IMR-90 (cell line): ENCODE measurements around the gene MRC2. TPM values are rescaled to one million over a fixed set of nuclear protein-coding genes. Genes with fewer than 3 reads are reported as not detected.

Experiments used
- ATAC-seq: fragments of 200-7000 bp; cut with Tn5 transposase; 2 replicates; pipeline ENCODE4 v1.9.1; 2020; ENCODE audit warnings: low read depth, mild to moderate bottlenecking, moderate library complexity
- BruUV-seq: library from RNA; stranded (reverse); fragments of 400-500 nt; replicated peaks from 2 replicates; lab custom pipeline; 2021; lab: Mats Ljungman, UMichigan
- CTCF ChIA-PET: fragments of 300-600 bp; formaldehyde crosslinking; extraction: SDS; loops from one replicate; lab custom pipeline; 2021; ENCODE audit warnings: antibody characterized with exemption; lab: Yijun Ruan, JAX
- POLR2A ChIA-PET: fragments of 300-600 bp; sonication (Branson Sonifier 250); formaldehyde crosslinking; loops from one replicate; lab custom pipeline; 2022; ENCODE audit warnings: antibody characterized with exemption; ENCODE audit not compliant: unreplicated experiment; lab: Charles Lee
- DNase-seq: peaks from one replicate; pipeline ENCODE4 v3.0.0; 2013
- H2AFZ ChIP-seq: replicated peaks from 2 replicates; pipeline ENCODE3; 2013; ENCODE audit warnings: low read length, mild to moderate bottlenecking; ENCODE audit not compliant: poor library complexity
- H2AK5ac ChIP-seq: 2 replicates; pipeline ENCODE4 v1.6.1; 2013; ENCODE audit warnings: low read depth, low read length, inconsistent platforms
- H2AK9ac ChIP-seq: replicated peaks from 2 replicates; pipeline ENCODE3; 2013; ENCODE audit warnings: mild to moderate bottlenecking, low read depth, low read length, moderate library complexity; ENCODE audit not compliant: poor library complexity
- H2BK120ac ChIP-seq: 2 replicates; pipeline ENCODE4 v1.6.1; 2013; ENCODE audit warnings: low read depth, low read length, inconsistent platforms
- H2BK15ac ChIP-seq: 3 replicates; pipeline ENCODE4 v1.6.1; 2013; ENCODE audit warnings: low read depth, low read length, inconsistent platforms
- H2BK20ac ChIP-seq: 2 replicates; pipeline ENCODE4 v1.6.1; 2013; ENCODE audit warnings: low read depth, mild to moderate bottlenecking, inconsistent platforms, low read length, moderate library complexity
- H2BK5ac ChIP-seq: 2 replicates; pipeline ENCODE4 v1.6.1; 2013; ENCODE audit warnings: mild to moderate bottlenecking, low read depth, low read length, inconsistent platforms; ENCODE audit not compliant: poor library complexity, severe bottlenecking
- H3K14ac ChIP-seq: replicated peaks from 2 replicates; pipeline ENCODE4 v1.6.1; 2013; ENCODE audit warnings: low read depth, low read length, inconsistent platforms
- H3K18ac ChIP-seq: 2 replicates; pipeline ENCODE4 v1.6.1; 2013; ENCODE audit warnings: low read depth, low read length, control low read depth
- H3K23ac ChIP-seq: 2 replicates; pipeline ENCODE4 v1.6.1; 2013; ENCODE audit warnings: low read depth, low read length, inconsistent platforms
- H3K27ac ChIP-seq: 2 replicates; pipeline ENCODE4 v1.5.1; 2013; ENCODE audit warnings: mild to moderate bottlenecking, control low read depth, low read length; ENCODE audit not compliant: insufficient read depth
- H3K27me3 ChIP-seq: 2 replicates; pipeline ENCODE4 v1.6.1; 2013; ENCODE audit warnings: low read length; ENCODE audit not compliant: control insufficient read depth, insufficient read depth
- H3K36me3 ChIP-seq: 2 replicates; pipeline ENCODE4 v1.6.1; 2013; ENCODE audit warnings: low read length, mixed read lengths; ENCODE audit not compliant: control insufficient read depth, insufficient read depth
- H3K4ac ChIP-seq: 2 replicates; pipeline ENCODE4 v1.6.1; 2013; ENCODE audit warnings: low read depth, low read length, inconsistent platforms
- H3K4me1 ChIP-seq: 2 replicates; pipeline ENCODE4 v1.6.1; 2013; ENCODE audit warnings: low read length, mixed read lengths; ENCODE audit not compliant: control insufficient read depth, insufficient read depth
- H3K4me2 ChIP-seq: 2 replicates; pipeline ENCODE4 v1.6.1; 2013; ENCODE audit warnings: low read depth, mild to moderate bottlenecking, control low read depth, low read length, moderate library complexity
- H3K4me3 ChIP-seq: 2 replicates; pipeline ENCODE4 v1.5.1; 2013; ENCODE audit warnings: low read depth, mild to moderate bottlenecking, control low read depth, low read length, moderate library complexity; ENCODE audit not compliant: insufficient read depth
- H3K56ac ChIP-seq: 2 replicates; pipeline ENCODE4 v1.6.1; 2013; ENCODE audit warnings: low read length, inconsistent platforms; ENCODE audit not compliant: insufficient read depth; ENCODE audit errors: extremely low read depth
- H3K79me1 ChIP-seq, 2 experiments: 2 replicates each; pipeline ENCODE4 v1.6.1; 2013; ENCODE audit warnings: low read length in 2 of 2, inconsistent platforms in 1 of 2, low read depth in 1 of 2
- H3K9ac ChIP-seq: 2 replicates; pipeline ENCODE4 v1.6.1; 2013; ENCODE audit warnings: low read depth, low read length, control low read depth
- H3K9me1 ChIP-seq: 2 replicates; pipeline ENCODE4 v1.6.1; 2013; ENCODE audit warnings: low read length, inconsistent platforms; ENCODE audit not compliant: insufficient read depth
- H3K9me3 ChIP-seq: 2 replicates; pipeline ENCODE4 v1.6.1; 2013; ENCODE audit warnings: low read length; ENCODE audit not compliant: control insufficient read depth, insufficient read depth
- H4K20me1 ChIP-seq: 2 replicates; pipeline ENCODE4 v1.6.1; 2013; ENCODE audit warnings: low read length, inconsistent platforms; ENCODE audit not compliant: insufficient read depth
- H4K5ac ChIP-seq: 2 replicates; pipeline ENCODE4 v1.6.1; 2013; ENCODE audit warnings: mild to moderate bottlenecking, low read depth, low read length, control low read depth
- H4K8ac ChIP-seq, 2 experiments: 2 replicates each; pipeline ENCODE4 v1.6.1; 2013; ENCODE audit warnings: low read depth in 2 of 2, low read length in 2 of 2, control low read depth in 1 of 2, inconsistent platforms in 1 of 2
- H4K91ac ChIP-seq: 2 replicates; pipeline ENCODE4 v1.6.1; 2013; ENCODE audit warnings: low read depth, low read length, inconsistent platforms; ENCODE audit not compliant: insufficient read depth
- CEBPB ChIP-seq: IDR thresholded peaks from 2 replicates; pipeline ENCODE4 v1.6.1; 2012; ENCODE audit warnings: low read depth, low read length, improper control_type of control experiment
- CHD1 ChIP-seq: IDR thresholded peaks from 2 replicates; pipeline ENCODE4 v1.6.1; 2012; ENCODE audit warnings: low read depth, low read length, improper control_type of control experiment
- FOS ChIP-seq: fragments of 150-350 bp; IDR thresholded peaks from 2 replicates; pipeline ENCODE4 v1.6.1; 2016; ENCODE audit warnings: low read depth, low read length
- MAFK ChIP-seq: IDR thresholded peaks from 2 replicates; pipeline ENCODE4 v1.6.1; 2012; ENCODE audit warnings: low read depth, low read length, improper control_type of control experiment
- MAZ ChIP-seq: IDR thresholded peaks from 2 replicates; pipeline ENCODE4 v1.6.1; 2012; ENCODE audit warnings: low read depth, mild to moderate bottlenecking, low read length, improper control_type of control experiment, moderate library complexity, borderline replicate concordance
- MXI1 ChIP-seq: IDR thresholded peaks from 2 replicates; pipeline ENCODE4 v1.6.1; 2012; ENCODE audit warnings: low read depth, mild to moderate bottlenecking, low read length, moderate library complexity, borderline replicate concordance
- NFE2L2 ChIP-seq: fragments of 150-350 bp; IDR thresholded peaks from 2 replicates; pipeline ENCODE4 v1.6.1; 2016; ENCODE audit warnings: low read depth, mild to moderate bottlenecking, low read length
- POLR2A ChIP-seq: IDR thresholded peaks from 2 replicates; pipeline ENCODE4 v1.6.1; 2012; ENCODE audit warnings: mild to moderate bottlenecking, low read depth, low read length
- RAD21 ChIP-seq: IDR thresholded peaks from 2 replicates; pipeline ENCODE4 v1.6.1; 2012; ENCODE audit warnings: low read length, improper control_type of control experiment
- RCOR1 ChIP-seq: IDR thresholded peaks from 2 replicates; pipeline ENCODE4 v1.6.1; 2012; ENCODE audit warnings: mild to moderate bottlenecking, low read length, improper control_type of control experiment; ENCODE audit not compliant: insufficient replicate concordance
- RFX5 ChIP-seq: IDR thresholded peaks from 2 replicates; pipeline ENCODE4 v1.8.0; 2012; ENCODE audit warnings: low read depth, mild to moderate bottlenecking, low read length, moderate library complexity
- SMC3 ChIP-seq: fragments of 150-350 bp; IDR thresholded peaks from 2 replicates; pipeline ENCODE4 v1.6.1; 2016; ENCODE audit warnings: low read depth, mild to moderate bottlenecking, antibody characterized with exemption, low read length, moderate library complexity
- WGBS, 2 experiments: methylation state at CpG; one replicate each; pipeline versions ENCODE4 v1.1.5 to v1.1.7; 2013; ENCODE audit warnings: missing lambda C conversion rate in 2 of 2; ENCODE audit not compliant: insufficient read length in 1 of 2; ENCODE audit errors: extremely low coverage in 2 of 2; 5-methylcytosine and 5-hydroxymethylcytosine counted together
- dilution Hi-C: fragments of 300-500 bp; cut with HindIII; formaldehyde crosslinking; loops from one replicate; pipeline ENCODE4 v1.14.3; 2018; ENCODE audit warnings: low sequenced_read_pairs; ENCODE audit not compliant: unreplicated experiment
- in situ Hi-C: fragments of 300-500 bp; cut with MboI; formaldehyde crosslinking; loops from 3 replicates; pipeline ENCODE4 v1.14.3; 2019; ENCODE audit warnings: low sequenced_read_pairs, inconsistent platforms, mixed read lengths
- intact Hi-C: fragments of 100-400 bp; cut with micrococcal nuclease; formaldehyde crosslinking; loops from 2 replicates; pipeline ENCODE4 v1.10.0; 2022
- polyA plus RNA-seq, 3 experiments: library from polyadenylated mRNA; depleted of rRNA; stranded (reverse); fragments of >200 nt; gene quantifications; 2 replicates each; pipeline ENCODE4 v1.2.3, GENCODE V29; 2012; ENCODE audit warnings: low replicate concordance in 1 of 3
- total RNA-seq: library from RNA; depleted of rRNA; stranded (reverse); fragments of >200 nt; gene quantifications from 2 replicates; pipeline ENCODE4 v1.2.3, GENCODE V29; 2012
- TF ChIP-seq, protein P1 (sequence below): conservative IDR thresholded peaks from 2 replicates; pipeline ENCODE4 v1.5.1; 2012; ENCODE audit warnings: mild to moderate bottlenecking, low read depth, low read length, improper control_type of control experiment
- TF ChIP-seq, protein P2 (sequence below): fragments of 150-350 bp; IDR thresholded peaks from 2 replicates; pipeline ENCODE4 v1.6.1; 2017; ENCODE audit warnings: mild to moderate bottlenecking, antibody characterized with exemption, low read length, low read depth

The MRC2 gene
- total and polyA plus RNA-seq, 2 of the 4 experiments (the other 2 are of a cell fraction): 39.3 to 137 TPM

DNA sequence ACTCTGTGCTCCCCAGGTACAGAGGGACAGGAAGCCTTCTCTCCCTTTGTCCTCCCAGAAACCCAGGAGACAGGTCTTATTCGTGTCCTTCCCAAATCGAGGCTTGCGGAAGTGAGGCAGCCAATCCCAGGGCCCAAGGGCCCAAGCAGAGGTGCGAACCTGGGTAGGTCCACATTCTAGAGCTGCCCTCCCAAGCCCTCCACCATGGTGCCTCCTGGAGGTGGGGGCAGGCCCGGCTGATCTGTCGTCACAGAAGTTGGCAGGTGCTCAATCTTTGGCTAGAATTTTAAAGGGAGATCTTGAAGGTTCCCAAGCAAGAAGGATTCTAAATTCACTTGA, 21.5 kb downstream of the MRC2 start:
- Histone ChIP-seq H3K27me3 (no peaks in the 10 kb centered on the region), H2BK15ac (no peak overlapping the region), H3K79me1 (peaks cover 33 to 89% of the 10 kb centered on the region in 2 experiments), H4K5ac (no peak overlapping the region), H2BK120ac (peak overlapping the region; percentile 54; the same call in 1 of the 2 replicates), H3K4me2 (no peak overlapping the region; the same call in 1 of the 2 replicates), H2AK9ac (peak overlapping the region; percentile 50), H3K4ac (peak overlapping the region; percentile 75), H3K9me3 (no peaks in the 10 kb centered on the region), H3K4me3 (no peak overlapping the region), H3K23ac (no peak overlapping the region), H3K9ac (no peak overlapping the region), H3K18ac (no peak overlapping the region), H3K36me3 (peaks cover 11% of the 10 kb centered on the region), H4K8ac (peak overlapping the region in 1 of 2 experiments; percentile 9; a peak in 1 of 4 replicates), H3K4me1 (peaks cover 31% of the 10 kb centered on the region), H2AK5ac (peak overlapping the region; percentile 73; the same call in 1 of the 2 replicates), H3K14ac (peak overlapping the region; percentile 55; the same call in 1 of the 2 replicates), H3K27ac (peak overlapping the region; percentile 86; the same call in 1 of the 2 replicates), H3K9me1 (peaks cover 37% of the 10 kb centered on the region), H2BK5ac (no peak overlapping the region), H2BK20ac (peak overlapping the region; percentile 4; the same call in 1 of the 2 replicates), H3K56ac (no peak overlapping the region), H4K20me1 (peaks cover 41% of the 10 kb centered on the region), H2AFZ (no peak overlapping the region), H4K91ac (no peak overlapping the region)
- intact Hi-C loops: no loop called here
- in situ Hi-C loops: no loop called here
- DNase-seq (no peak), ATAC-seq (no peak)
- dilution Hi-C loops: no loop called here
- CTCF ChIA-PET: no interaction called here
- POLR2A ChIA-PET: interaction anchor here (0.6 kb wide), 1 partner anchor 11 kb away, joined by 5 read pairs; no protein-coding TSS in a partner anchor
- BruUV-seq: no TSS peak
- no CpG with 5 or more reads among the region's 6 CpGs for WGBS, 2 experiments
- TF ChIP-seq CHD1 (no peak), RAD21 (no peak), NFE2L2 (no peak), POLR2A (no peak), MAFK (no peak), SMC3 (no peak), MAZ (no peak), CEBPB (no peak), FOS (no peak), MXI1 (no peak), RCOR1 (no peak), RFX5 (no peak)
- TF ChIP-seq, protein P1, sequence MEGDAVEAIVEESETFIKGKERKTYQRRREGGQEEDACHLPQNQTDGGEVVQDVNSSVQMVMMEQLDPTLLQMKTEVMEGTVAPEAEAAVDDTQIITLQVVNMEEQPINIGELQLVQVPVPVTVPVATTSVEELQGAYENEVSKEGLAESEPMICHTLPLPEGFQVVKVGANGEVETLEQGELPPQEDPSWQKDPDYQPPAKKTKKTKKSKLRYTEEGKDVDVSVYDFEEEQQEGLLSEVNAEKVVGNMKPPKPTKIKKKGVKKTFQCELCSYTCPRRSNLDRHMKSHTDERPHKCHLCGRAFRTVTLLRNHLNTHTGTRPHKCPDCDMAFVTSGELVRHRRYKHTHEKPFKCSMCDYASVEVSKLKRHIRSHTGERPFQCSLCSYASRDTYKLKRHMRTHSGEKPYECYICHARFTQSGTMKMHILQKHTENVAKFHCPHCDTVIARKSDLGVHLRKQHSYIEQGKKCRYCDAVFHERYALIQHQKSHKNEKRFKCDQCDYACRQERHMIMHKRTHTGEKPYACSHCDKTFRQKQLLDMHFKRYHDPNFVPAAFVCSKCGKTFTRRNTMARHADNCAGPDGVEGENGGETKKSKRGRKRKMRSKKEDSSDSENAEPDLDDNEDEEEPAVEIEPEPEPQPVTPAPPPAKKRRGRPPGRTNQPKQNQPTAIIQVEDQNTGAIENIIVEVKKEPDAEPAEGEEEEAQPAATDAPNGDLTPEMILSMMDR: no peak
- TF ChIP-seq, protein P2, sequence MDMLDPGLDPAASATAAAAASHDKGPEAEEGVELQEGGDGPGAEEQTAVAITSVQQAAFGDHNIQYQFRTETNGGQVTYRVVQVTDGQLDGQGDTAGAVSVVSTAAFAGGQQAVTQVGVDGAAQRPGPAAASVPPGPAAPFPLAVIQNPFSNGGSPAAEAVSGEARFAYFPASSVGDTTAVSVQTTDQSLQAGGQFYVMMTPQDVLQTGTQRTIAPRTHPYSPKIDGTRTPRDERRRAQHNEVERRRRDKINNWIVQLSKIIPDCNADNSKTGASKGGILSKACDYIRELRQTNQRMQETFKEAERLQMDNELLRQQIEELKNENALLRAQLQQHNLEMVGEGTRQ: no peak
